Left cardiac atrium (tissue), 4 donors: Measurements from ENCODE around the gene C2orf92. TPM values are rescaled to one million over a fixed set of nuclear protein-coding genes. Genes with fewer than 3 reads are reported as not detected.
A peak's percentile ranks its signal among the peaks of the same experiment; 100 is the strongest.

ENCODE experiments used
- ATAC-seq, 2 donors: fragments of 200-7000 bp; cut with Tn5 transposase; one replicate each; pipeline ENCODE4 v1.9.1; 2020; ENCODE audit warnings: mild to moderate bottlenecking in 2 of 2, moderate library complexity in 2 of 2
- DNase-seq: peaks from one replicate; pipeline ENCODE4 v3.0.0-alpha.2; 2020
- intact Hi-C, 2 donors: fragments of 100-400 bp; cut with DNase I; formaldehyde crosslinking; loops; one replicate each; pipeline versions ENCODE4 v1.14.1 to v1.15.1; 2022 to 2023
- total RNA-seq, 2 donors: library from RNA; stranded (reverse); fragmentation: NEBNext Ultra II Directional; extraction: Animal tissue kit (Norgen Biotek cat#: 25700); gene quantifications; one replicate each; pipeline ENCODE4 v1.2.1, GENCODE V29; 2021
- donor health status: DM: no; HTN: yes; CAD: no.
- donor health status: DM: no; HTN: yes; CAD: no; lungs with severe emphysema.
- donor health status: DM: yes; HTN: yes; CAD: no.
- donor health status: Dilated cardiomyopathy.

Gene C2orf92
- total RNA-seq, 2 donors from 2014 or later, result 2.7 to 3.9 TPM

- intact Hi-C loops, result no loop called here
- ATAC-seq, result peak; percentile 58 to 68
- DNase-seq, result peak; percentile 44
Observed at GRCh38 chr2:97751752-97752151, 82.2 kb downstream of the C2orf92 start.

Other genes with a start within 250 kb of the C2orf92 start
- 1 to 10 TPM; 5.5 to 8.0 TPM for gene ANKRD36B, start 79.8 kb upstream of the C2orf92 start, total RNA-seq
- gene COX5B, start 23.7 kb upstream of the C2orf92 start, total RNA-seq, result 100 to 1,000 TPM; 939 to 947 TPM
- gene ACTR1B, start 5.7 kb upstream of the C2orf92 start, total RNA-seq, result 10 to 100 TPM; 51.0 to 65.3 TPM
- gene ZAP70, start 43.9 kb downstream of the C2orf92 start, total RNA-seq, result 1 to 10 TPM; 1.6 to 2.6 TPM